Brain pericyte (primary cell): ENCODE data around the gene ZNF205.
"Not testable (repeated sequence)": the region's sequence is repeated elsewhere in the genome, so short reads cannot be mapped to it uniquely, and the experiment has no call there.

Experiments
- DNase-seq: peaks from one replicate; pipeline ENCODE4 v3.0.0-alpha.2; 2012; ENCODE audit warnings: low read depth, low spot score

Gene ZNF205

DNA sequence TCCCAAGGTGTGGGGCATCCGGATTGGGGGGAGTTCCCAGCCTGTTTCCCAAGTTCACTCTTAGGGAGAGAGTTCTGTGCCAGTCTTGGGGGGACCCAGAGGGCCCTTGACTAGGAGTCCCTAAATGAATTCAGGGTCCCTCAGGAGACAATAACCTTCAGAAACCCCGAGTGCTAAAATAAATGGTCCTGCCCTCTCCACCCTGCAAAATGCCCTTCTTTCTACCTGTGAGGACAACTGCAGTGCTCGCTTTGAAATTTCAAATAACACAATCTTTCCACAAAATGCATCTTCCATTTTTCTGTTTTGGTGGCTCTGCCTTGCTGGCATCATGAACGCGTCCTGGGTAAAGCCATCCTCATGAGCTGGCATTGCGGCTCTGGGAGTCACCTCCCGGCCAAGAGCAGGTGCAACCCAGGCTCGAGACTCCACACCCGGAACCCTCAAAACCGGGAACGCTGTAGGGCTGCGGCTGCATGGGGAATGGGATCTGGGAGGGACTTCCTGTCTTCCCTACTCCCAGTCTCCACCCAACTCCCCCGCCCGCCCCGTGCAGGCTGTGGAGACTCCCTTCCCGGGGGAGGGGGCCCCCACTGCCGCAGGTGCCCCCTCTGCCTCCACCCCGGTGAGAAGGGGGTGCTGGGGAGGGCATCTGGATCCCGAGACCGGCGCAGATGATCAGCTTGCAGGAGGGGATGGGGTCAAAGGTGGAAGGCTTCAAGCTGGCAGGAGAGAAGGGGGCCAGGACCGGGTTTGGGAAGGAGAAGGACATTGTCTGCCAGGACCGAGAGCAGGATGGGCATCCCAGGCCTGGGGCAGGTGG lies at the start of gene ZNF205:
TSS of gene ZNF205 (plus strand) at position 529 of the 823 bp plus-strand sequence. CDS start 845 bp downstream, outside the sequence.
- no peak for DNase-seq

DNA sequence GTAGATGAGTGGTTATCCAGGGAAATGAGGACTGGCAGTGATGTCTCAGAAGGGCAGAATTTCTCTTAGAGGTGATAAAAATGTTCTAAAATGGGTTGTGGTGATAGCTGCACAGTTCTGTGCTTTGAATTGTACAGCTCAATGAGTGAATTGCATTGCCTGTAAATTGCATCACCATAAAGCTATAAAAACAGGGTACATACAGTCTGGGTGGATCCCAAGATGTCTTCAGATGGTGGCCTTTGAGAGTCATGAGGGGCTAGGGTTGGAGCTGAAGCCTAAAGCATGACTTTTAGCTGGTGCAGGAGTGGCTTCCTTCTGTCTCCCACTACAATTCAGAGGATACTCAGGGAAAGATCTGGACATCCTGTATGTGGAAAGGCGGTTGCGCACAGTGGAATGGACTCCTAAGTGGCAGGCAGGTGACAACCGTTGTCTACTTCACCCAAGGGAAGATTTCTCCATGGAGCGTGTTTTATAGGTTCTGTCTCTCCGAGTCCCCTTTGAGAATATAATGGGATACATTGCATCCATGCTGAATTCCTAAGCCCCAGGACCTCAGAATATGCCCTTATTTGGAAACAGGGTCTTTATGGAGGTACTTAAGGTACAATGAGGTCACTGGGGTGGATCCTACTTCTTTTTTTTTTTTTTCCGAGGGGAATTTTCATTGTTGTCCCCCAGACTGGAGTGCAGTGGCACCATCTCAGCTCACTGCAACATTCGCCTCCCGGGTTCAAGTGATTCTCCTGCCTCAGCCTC lies 48.6 kb upstream of the ZNF205 start:
- no peak for DNase-seq

- no peak for DNase-seq
Measured at GRCh38 chr16:3065069-3065741, 47.2 kb upstream of the ZNF205 start, which contains the start of gene IL32. IL32 (plus strand) TSS chr16:3065640; CDS start chr16:3065812, 172 bp downstream.

GRCh38 chr16:3065742-3066439 lies 46.5 kb upstream of the ZNF205 start:
- DNase-seq = no peak

DNA sequence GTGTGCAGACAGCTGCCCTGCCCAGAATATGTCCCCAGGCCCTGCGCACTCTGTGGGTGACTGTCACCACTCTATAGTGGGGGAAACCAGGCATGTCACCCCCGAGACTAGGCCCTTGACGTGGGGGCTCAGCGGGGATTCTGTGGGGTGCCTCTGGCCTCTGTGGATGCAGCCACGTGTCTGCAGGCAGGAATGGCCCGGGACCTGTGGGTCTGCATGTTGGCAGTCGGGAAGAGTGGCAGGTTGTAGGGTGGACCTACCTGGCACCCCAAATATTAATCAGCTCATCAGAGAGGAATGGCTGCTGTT lies 46.0 kb upstream of the ZNF205 start:
- DNase-seq = no peak

- no peak for DNase-seq
Measured at GRCh38 chr16:3068487-3068886, 43.9 kb upstream of the ZNF205 start.

GRCh38 chr16:3069146-3069545 lies 43.2 kb upstream of the ZNF205 start:
- not testable (repeated sequence) for DNase-seq

DNA sequence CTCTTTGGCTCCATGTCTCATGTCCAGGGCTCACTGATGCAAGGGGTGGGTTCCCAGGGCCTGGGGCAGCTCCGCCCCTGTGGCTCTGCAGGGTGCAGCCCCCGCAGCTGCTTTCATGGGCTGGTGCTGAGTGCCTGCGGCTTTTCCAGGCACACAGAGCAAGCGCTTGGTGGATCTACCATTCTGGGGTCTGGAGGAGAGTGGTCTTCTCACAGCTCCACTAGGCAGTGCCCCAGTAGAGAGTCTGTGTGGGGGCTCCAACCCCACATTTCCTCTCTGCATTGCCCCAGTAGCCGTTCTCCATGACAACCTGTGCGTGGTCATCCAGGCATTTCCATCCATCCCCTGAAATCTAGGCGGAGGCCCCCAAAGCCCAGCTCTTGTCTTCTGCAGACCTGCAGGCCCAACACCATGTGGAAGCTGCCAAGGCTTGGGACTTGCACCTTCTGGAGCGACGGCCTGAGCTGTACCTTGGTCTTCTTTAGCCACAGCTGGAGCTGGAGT lies 41.7 kb upstream of the ZNF205 start:
- no peak for DNase-seq

GRCh38 chr16:3071655-3072054 lies 40.7 kb upstream of the ZNF205 start:
- no peak for DNase-seq

- DNase-seq = not testable (repeated sequence)
Measured at GRCh38 chr16:3072148-3072547, 40.2 kb upstream of the ZNF205 start.

- not testable (repeated sequence) for DNase-seq
Measured at GRCh38 chr16:3072576-3073263, 39.7 kb upstream of the ZNF205 start.

DNA sequence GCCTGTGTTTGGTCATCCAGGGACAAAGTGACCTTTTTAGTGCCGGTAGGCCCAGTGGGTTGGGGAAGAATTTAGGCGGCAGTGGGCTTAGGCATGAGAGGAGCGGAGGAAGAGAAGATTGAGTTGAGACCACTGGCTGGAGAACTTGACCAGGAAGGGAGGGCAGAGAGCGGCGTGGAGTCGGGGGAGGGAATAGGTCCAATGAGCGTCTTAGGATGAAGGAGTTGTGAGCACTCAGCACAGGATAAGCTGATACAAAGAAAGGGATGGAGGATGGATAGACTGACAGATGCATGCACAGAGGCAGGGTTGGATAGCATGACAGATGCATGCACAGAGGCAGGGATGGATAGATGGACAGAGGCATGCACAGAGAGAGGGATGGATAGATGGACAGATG lies 38.9 kb upstream of the ZNF205 start:
- no peak for DNase-seq

DNA sequence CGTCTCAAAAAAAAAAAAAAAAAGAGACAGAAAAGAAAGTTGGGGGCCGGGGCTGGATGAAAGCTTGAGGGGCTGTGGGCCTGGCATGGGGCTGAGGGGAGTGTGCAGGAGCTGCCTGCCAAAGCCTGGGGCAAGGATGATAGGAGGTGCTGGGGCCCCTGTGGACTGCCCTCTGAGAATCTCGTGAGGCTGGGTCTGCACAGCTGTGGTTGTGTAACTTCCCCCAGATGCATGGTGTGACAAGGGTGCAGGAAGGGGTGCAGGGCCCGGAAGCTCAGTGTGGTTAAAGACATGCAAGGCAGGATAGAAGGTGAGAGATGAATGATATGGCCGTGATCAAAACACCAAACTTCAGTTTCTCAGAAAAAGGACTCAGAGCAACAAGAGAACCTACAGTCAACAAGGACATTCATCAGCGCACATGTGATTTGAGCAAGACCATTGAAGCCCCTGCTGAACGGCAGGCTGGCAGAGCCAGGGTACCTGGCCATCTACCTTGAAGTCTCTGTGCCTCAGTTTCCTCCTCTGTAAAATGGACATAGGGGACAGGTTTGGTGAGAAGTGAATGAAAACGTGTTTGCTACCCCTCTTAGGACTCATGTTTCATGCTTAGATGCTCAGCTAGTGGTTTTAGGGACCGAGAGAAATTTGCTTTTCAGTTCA lies 37.4 kb upstream of the ZNF205 start:
- no peak for DNase-seq

- DNase-seq = no peak
Measured at GRCh38 chr16:3075523-3075915, 36.9 kb upstream of the ZNF205 start.

DNA sequence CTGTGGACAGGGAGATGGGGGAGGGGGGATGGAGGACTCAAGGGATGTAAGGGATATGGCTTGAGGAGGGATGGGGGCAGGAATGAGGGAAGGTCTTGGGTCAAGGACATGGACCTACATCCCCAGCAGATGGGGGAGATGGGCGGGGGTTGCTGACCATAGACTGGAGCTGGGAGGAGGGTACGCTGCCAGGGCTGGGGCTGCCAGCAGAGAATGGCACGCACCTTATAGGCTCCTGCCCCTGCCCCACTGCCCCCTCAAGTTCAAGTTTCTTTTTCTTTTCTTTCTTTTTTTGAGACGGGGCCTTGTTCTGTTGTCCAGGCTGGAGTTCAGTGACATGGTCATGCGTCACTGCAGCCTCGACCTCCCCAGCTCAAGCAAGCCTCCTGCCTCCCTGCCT lies 36.4 kb upstream of the ZNF205 start:
- not testable (repeated sequence) for DNase-seq

- DNase-seq = no peak
Measured at GRCh38 chr16:3076577-3076976, 35.8 kb upstream of the ZNF205 start.

DNA sequence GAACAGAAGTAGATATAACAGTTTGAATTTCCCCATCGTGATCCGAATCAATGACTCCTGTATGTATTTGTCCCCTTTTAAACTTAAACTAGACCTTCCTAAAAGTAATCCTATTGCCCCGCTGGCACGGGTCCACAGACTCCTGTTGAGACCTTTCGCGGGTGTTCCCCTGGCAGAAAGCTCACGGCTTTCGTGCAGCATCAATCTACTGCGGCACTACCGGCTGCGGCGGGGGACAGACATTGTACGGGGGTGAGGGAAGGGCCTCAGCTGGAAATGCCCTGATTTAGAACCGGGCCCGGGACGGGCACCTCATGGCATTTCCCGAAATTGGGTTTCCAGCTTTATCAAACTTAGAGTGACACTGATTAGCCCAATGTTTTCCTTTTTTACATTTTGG lies 32.4 kb upstream of the ZNF205 start:
- DNase-seq = no peak

DNA sequence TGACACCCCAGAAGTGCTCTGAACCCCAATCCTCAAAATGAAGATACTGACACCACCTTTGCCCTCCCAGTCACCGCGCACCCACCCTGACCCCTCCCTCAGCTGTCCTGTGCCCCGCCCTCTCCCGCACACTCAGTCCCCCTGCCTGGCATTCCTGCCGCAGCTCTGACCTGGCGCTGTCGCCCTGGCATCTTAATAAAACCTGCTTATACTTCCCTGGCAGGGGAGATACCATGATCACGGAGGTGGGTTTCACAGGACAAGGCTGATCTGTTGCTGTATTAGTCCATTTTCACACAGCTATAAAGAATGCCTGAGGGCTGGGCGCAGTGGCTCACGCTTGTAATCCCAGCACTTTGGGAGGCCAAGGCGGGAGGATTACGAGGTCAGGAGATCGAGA lies 30.4 kb upstream of the ZNF205 start:
- DNase-seq = not testable (repeated sequence)

DNA sequence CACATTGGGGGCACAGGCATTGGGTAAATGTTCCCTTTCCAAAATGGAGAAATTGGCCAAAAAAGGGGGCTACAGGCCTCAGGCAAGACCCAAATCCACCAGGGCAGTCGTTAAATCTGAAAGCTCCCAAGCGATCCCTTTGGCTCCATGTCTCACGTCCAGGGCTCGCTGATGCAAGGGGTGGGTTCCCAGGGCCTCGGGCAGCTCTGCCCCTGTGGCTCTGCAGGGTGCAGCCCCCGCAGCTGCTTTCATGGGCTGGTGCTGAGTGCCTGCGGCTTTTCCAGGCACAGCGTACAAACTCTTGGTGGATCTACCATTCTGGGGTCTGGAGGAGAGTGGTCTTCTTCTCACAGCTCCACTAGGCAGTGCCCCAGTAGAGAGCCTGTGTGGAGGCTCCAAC lies 29.0 kb upstream of the ZNF205 start:
- not testable (repeated sequence) for DNase-seq

DNA sequence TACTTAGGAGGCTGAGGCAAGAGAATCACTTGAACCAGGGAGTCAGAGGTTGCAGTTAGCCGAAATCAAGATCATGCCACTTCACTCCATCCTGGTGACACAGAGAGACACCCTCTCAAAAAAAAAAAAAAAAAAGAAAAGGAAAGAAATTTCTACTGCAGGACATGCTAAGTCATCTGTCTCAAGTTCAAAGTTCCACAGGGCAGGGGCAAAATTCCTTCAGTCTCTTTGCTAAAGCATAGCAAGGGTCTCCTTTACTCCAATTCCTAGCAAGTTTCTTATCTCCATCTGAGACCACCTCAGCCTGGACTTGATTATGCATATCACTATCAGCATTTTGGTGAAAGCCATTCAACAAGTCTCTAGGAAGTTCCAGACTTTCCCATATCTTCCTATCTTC lies 27.9 kb upstream of the ZNF205 start:
- no peak for DNase-seq
